Activated T-helper 1 cell treated with Interleukin-2 at 50 U/mL for 16 hours (primary cell): ENCODE results near the gene CCDC7.
"Not testable (repeated sequence)": the region's sequence is repeated elsewhere in the genome, so short reads cannot be mapped to it uniquely, and the experiment has no call there.

ENCODE experiments used
- DNase-seq: peaks from one replicate; pipeline ENCODE4 v3.0.0-alpha.2; 2020; ENCODE audit warnings: low read depth

Gene CCDC7

GRCh38 chr10:32562695-32563094, 116.8 kb downstream of the CCDC7 start:
- not testable (repeated sequence) for DNase-seq

GRCh38 chr10:32577448-32577847, 131.5 kb downstream of the CCDC7 start:
- DNase-seq = no peak

- DNase-seq = no peak
Observed at GRCh38 chr10:32582946-32583345, 137.0 kb downstream of the CCDC7 start.

- DNase-seq = not testable (repeated sequence)
Observed at GRCh38 chr10:32598022-32598421, 152.1 kb downstream of the CCDC7 start.

GRCh38 chr10:32600317-32600716, 154.4 kb downstream of the CCDC7 start:
- DNase-seq = no peak

- DNase-seq = not testable (repeated sequence)
Observed at GRCh38 chr10:32601562-32601961, 155.6 kb downstream of the CCDC7 start.

- no peak for DNase-seq
Observed at GRCh38 chr10:32605787-32606186, 159.8 kb downstream of the CCDC7 start.

GRCh38 chr10:32610543-32610942, 164.6 kb downstream of the CCDC7 start:
- not testable (repeated sequence) for DNase-seq

- no peak for DNase-seq
Observed at GRCh38 chr10:32616438-32616837, 170.5 kb downstream of the CCDC7 start.

GRCh38 chr10:32618482-32618881, 172.5 kb downstream of the CCDC7 start:
- DNase-seq = no peak

GRCh38 chr10:32621969-32622368, 176.0 kb downstream of the CCDC7 start:
- no peak for DNase-seq

GRCh38 chr10:32622409-32622808, 176.5 kb downstream of the CCDC7 start:
- no peak for DNase-seq

GRCh38 chr10:32627183-32627582, 181.2 kb downstream of the CCDC7 start:
- DNase-seq = no peak

- no peak for DNase-seq
Observed at GRCh38 chr10:32629910-32630309, 184.0 kb downstream of the CCDC7 start.

- DNase-seq = no peak
Observed at GRCh38 chr10:32646535-32646934, 200.6 kb downstream of the CCDC7 start.

- no peak for DNase-seq
Observed at GRCh38 chr10:32650246-32650655, 204.3 kb downstream of the CCDC7 start.

- not testable (repeated sequence) for DNase-seq
Observed at GRCh38 chr10:32657430-32657829, 211.5 kb downstream of the CCDC7 start.

- DNase-seq = no peak
Observed at GRCh38 chr10:32661346-32661745, 215.4 kb downstream of the CCDC7 start.

GRCh38 chr10:32680803-32681557, 235.0 kb downstream of the CCDC7 start:
- DNase-seq = no peak

- DNase-seq = no peak
Observed at GRCh38 chr10:32684291-32684690, 238.4 kb downstream of the CCDC7 start.

GRCh38 chr10:32687116-32687515, 241.2 kb downstream of the CCDC7 start:
- DNase-seq = no peak

- DNase-seq = no peak
Observed at GRCh38 chr10:32687546-32687945, 241.6 kb downstream of the CCDC7 start.

GRCh38 chr10:32692174-32692573, 246.2 kb downstream of the CCDC7 start:
- no peak for DNase-seq

- DNase-seq = no peak
Observed at GRCh38 chr10:32693441-32693979, 247.6 kb downstream of the CCDC7 start.
